NCI-H1417 treated with DMSO at 0.1 percent for 48 hours (cell line): ENCODE results near the gene MORC4.
A peak's percentile ranks its signal among the peaks of the same experiment; 100 is the strongest.
"Not testable (repeated sequence)": the region's sequence is repeated elsewhere in the genome, so short reads cannot be mapped to it uniquely, and the experiment has no call there.

ENCODE experiments used
- DNase-seq: peaks from one replicate; lab custom pipeline; 2025; lab: John Stamatoyannopoulos, UW

MORC4 gene

DNA sequence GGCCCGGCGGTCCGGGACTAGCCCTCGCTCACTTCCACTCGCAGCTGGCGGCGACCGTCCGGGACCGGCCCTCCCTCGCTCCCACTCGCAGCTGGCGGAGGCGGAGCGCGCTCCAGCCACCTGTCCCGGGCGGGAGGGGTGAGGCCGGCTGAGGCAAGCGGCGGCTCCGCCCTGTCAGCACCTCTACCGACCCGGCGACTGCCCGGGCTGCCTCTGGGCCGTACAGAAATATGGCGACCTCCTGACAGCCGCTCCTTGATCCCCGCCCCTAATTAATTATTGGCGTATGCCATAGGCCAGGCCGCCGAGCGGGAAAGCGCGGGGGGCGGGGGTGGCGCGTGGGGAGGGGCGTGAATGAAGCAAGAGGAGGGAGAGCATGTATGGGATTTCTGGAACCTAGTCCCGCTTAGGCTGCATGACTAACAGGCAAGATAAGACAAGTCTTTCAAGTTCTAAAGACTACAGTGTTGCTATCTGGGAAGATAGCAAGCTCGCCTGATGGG, at the start of gene MORC4:
Gene MORC4 (minus strand): TSS at position 200 of the 503 bp plus-strand sequence. CDS start 243 bp downstream, outside the sequence.
- DNase-seq = peak; percentile 23

DNA sequence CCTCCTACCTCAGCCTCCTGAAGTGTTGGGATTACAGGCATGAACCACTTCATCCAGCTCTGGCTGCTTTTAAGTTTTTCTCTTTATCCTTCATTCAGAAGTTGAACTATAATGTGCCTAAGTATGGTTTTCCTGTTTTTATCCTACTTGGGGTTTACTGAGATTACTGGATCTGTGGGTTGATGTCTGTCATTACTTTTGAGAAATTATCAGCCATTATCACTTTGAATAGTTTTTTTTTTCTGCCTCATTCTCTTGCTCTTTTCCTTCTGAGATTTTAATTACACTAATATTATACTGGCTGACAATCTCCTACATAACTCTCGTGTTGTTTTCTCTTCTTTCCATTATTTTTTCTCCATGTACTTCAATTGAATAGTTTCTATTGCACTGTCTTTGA, 47.6 kb upstream of the MORC4 start:
- no peak for DNase-seq

DNA sequence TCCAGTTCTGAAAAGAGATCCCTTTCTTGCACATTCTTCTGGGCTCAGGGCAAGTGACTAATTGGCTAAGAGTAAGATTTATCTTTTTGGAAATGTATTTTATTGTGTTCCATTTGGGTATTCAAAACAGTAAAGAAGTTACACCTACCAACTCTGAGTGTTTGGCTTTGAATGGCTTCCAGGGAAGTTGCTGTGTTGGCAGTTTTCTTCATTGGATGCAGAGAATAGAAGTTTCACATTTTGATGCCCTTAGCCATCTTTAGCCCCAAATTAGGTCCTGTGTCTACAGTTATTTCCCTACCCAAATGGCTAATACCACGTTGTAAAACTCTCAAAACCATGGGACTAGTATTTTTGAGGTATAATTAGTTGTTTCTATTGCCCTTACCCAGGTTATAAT, 29.7 kb upstream of the MORC4 start:
- no peak for DNase-seq

DNA sequence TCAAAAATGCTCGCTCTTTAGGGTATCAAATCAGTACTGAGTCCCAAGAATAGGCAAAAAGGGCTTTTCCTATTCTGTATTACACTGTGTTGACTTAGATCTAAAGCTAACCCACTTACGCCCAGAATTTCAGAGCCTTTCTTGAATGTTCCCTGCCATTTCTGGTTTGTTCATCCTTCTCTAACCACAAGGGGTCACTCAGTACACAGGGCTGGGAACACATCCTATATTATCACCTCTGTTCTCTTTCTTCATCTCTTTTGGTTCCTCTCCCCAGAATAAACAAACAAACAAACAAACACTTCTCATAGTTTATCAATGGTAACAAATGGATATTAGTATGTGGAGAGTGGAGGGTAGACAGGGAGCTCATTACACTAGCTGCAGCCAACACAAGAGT, 25.5 kb upstream of the MORC4 start:
- peak; percentile 14 for DNase-seq

DNA sequence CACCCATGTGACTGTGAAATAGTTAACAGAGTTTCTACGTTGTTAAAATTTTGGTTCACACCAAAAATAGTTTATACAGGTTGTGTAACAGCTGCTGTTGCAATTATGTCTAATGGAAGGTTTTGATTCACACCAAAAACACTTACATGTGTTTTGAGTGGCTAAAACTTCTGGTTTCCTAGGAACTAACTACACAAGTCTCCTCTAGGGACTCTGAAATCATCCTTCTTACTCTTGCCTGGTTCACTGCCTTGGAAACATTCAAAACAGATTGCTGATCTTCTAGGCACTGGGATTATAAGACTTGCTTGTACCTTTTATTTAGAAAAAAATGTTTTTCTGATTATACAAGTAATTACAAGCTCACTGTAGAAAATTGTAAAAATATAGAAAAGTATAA, 14.9 kb upstream of the MORC4 start:
- DNase-seq = no peak

DNA sequence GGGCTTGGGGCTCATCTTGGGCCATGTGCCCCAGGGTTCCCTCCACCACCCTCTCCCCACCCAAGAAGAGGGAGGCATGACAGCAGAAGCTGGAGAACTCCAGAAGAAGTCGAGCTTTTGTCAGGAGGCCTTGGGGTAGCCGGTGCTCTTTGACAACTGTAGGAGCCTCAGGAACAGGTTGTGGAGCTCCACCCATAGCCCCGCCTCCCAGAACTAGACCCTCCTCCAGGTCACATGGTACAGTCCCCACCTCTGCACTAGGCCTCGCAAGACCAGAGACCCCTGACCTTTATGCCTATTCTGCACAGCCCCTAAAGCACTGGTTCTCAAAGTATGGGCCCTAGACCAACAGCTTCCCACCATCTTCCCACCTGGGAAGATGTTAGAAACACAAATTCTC, 8.0 kb upstream of the MORC4 start:
- DNase-seq = no peak

DNA sequence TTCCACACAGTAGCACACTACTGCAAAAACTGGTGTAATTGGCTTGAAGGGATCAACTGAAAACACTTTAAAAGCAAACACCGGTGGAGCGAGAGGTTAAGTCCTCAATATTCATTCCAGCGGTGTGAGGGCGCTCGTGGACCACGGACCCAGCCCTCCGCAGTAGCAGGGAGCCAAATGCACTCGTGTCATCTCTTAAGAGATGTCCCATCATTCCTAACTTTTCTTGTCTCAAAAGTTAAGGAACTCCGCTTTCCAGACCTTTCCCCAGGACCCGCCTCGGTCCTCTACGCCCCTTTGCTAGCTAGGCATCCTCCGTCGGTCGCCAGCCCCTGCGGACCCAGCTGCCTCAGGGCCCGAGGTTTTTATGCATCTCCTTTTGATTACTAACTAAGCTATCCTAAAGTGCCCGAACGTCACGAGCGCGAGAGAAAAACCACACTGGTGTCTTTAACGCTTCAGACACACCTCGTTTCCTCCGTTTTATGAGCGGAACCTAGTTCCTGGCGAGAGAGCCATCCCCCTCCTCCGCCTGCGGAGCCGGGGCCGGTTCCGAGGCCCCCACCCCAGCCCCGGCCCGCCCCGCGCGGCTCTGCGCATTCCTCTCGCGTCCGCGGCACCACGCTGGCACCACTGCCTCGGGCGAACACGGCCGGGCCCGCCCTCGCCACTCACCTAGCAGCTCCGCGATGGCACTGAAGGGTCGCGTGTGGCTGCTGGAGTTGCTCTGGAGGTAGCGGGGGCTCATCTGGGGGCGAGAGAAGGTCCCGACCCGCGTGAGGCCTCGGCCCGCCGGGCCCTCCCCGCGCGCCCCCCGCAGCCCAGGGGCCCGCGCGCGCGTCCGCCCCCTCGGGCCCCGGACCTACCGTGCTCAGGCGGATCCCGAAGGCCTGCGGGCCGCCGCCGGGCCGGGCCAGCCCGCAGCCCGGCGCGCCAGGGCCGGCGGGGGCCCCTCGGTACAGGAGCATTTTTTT, 723 bp downstream of the MORC4 start:
- DNase-seq = no peak

DNA sequence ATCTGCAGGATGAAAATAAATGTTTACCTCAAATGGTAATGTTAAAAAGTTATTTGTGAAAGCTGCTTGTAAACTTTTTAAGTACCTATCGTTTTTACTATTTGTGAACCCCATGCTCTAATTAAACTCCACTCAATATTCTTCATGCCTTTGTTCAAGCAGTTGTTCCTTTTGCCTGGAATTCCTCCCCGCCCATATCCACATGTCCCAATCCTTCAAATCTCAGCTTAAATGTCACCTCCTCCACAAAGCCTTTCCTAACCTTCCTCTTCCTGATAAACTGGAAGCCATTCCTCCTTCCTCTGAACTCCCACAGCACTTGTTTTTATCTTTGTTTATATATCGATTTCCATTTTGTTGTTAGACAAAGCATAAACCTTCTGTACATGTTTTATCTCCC, 2.4 kb downstream of the MORC4 start:
- no peak for DNase-seq

DNA sequence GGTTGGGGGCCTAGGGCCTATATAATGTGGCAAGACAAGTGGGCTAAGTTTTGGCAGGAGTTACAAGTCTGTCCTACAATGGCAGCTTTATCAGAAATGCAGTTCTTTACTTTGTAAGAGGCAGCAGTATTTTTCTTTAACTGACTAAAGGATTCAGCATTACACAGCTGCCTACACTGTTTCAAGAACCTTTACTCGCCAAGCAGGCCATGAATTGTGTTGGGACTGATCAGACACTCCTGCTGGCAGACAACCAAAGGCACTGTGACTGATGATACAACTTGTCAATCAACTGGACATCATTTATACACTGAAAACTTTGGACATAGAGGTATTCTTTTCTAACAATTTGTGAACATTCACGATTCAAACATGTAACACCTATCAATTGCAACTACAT, 4.3 kb downstream of the MORC4 start:
- DNase-seq = no peak

DNA sequence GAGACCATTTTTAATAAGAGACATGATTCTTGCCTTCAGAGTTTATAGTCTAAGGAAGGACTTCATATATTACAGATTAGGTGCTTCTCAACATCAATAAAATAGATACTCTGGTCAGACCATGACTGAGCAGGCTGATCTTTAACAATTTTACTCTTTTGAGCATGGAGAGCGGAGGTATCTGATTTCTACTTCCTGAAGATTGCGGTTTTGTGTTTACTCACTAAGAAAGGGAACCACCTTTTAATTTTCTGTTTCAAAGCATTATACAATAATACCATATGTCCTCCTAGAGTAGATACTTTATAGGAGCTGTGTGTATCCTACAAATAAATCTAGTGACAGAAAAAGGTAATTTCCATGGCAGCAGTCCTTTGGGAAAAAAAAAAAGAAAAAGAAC, 12.5 kb downstream of the MORC4 start:
- no peak for DNase-seq

DNA sequence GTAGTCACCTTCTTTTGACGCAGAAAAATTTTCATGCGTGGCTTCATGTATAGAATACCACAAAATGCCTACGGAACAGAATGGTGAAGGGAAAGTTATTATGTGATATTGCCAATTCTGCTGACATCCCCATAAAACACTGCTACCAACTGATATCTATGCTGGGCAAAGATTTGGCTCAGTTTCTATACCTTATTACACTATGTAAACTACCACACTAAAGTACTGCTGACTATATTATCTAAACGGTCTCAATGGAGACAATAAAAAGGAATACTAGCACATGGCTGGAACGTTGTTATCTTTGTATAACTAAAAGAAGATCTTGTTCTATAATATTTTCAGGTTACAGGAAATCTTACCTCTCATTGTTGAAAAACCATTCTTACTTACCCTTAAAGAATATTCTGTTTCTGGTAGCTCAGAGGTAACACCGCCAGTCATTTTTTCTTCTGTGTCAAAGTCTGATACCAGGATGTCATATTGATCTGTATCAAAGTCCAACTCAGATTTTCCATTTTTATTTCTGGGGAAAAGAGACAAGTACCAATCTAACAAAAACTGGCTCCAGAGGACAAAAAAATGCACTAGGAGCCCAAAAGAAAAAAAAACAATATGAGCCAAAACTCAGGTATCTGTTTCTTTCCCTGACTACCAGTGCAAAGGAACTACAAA, 18.9 kb downstream of the MORC4 start:
- no peak for DNase-seq

DNA sequence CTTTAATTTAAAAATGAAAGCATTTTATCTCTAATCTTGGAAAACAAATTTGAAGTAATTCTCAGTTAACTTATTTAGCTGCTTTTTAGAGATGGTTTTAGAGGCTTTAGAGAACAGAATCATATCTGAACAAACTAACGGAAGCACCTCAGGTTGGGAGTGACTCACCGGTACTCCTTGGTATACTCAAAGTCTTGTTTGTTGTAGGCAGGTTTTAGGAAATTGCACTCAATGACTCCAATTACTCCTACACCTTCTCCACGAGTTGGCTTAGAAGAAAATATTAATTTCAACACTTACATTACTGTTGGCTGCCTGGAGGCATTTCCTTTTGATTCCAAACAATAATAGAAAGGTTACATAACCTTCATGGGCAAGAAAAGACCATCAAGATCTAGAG, 23.6 kb downstream of the MORC4 start:
- DNase-seq = no peak

DNA sequence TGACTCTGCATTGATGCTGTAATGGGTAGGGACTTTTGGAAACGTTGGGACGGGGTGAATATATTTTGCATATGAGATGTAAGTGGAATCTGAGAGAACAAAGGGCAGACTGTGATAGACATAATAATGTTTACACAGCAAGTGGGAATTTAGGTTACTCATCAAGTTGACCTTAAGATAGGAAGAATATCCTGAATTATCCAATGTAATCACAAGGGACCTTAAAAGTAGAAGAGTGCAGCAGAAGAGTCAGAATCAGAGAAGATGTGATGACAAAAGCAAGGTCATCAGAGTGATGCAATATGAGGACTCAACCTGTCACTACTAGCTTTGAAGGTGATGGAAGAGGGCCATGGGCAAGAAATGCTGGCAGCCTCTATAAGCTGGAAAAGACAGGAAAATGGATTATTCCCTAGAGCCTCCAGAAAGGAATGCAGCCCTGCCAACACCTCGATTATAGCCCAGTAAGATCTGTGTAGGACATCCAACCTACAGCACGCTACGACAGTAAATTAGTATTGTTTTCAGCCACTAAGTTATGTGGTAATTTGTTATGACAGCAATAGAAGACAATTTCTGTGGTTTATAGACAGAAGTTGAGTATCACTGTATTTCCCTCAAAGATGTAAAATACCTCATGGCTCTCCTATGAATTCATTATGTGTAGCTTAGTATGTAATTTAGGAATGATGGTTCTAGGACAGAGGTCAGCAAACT, 26.4 kb downstream of the MORC4 start:
- DNase-seq = no peak

DNA sequence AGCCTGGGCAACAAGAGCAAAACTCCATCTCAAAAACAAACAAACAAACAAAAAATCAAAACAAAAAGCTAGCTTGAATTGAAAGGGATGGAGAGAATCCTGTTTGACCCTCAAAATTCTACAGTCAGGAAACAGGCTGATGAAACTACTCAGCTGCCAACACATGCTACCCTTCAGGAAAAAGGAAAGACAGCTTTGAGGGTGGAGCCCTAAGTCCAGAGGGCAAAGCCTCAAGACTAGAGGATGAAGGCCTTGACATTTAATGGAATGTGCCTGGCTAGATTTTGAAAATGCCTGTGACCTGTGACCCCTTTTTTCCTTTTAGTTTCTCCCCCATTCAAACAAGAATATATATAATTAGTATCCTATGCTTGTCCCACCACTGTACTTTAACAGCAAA, 27.1 kb downstream of the MORC4 start:
- no peak for DNase-seq

DNA sequence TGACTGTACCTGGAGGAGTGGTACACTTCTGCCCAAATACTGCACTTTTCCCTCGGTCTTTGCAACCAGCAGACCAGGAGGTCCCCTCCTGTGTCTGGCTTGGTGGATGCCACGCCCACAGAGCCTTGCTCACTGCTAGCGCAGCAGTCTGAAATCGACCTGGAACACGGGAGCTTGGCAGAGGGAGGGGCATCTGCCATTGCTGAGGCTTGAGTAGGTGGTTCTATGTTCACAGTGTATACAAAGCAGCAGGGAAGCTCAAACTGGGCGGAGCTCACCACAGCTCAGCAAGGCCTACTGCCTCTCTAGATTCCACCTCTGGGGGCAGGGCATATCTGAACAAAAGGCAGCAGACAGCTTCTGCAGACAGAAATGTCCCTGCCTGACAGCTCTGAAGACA, 33.5 kb downstream of the MORC4 start:
- not testable (repeated sequence) for DNase-seq

DNA sequence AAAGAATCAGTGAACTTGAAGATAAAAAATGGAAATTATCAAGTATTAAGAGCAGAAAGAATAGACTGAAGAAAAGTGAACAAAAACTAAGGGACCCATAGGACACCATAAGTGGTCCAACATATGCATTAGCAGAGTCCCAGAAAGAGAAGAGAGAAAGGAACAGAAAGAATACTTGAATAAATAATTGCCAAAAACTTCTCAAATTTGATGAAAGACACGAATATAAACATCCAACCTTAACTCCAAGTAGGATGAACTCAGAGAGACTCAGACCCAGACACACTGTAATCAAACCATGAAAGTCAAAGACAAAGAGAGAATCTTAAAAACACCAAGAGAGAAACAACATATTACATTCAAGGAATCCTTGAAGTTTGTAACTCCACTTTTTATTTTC, 35.7 kb downstream of the MORC4 start:
- no peak for DNase-seq

DNA sequence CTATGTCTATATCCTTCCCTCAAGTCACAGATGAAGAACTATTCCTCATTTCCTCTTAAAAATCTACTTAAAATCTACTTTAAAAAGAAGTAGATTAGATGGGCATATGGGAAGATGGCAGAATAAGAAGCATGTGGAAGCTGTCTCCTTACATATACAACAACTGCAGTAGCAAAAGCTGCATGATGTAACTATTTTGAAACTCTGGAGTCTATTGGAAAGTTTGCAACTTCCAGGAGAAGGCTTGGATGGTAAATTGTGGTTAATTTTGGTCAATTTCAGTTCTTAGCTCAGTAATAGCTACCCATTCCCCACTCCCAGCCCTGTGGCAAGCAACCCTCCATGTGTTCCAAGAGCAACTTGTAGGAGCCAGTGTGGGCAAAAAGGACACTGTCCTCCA, 36.9 kb downstream of the MORC4 start:
- DNase-seq = no peak

DNA sequence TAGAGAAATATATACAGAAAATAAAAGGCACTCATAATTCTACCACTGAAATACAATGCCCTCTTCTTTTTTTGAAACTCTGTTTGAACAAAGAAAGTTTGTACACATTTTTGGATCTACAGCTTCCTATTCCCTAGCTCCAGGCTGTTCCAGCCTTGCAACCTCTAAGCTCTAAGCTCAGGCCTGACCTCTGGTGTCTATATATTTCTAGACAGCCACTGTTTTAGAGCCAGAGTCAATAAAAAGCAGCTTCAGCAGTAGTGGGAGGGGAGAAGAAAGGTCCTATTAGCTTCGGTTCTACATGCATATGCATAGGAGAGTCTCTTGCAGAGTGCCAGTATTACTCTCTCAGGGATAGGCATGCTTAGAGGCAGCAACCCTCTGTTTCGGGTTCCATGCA, 40.1 kb downstream of the MORC4 start:
- DNase-seq = no peak

DNA sequence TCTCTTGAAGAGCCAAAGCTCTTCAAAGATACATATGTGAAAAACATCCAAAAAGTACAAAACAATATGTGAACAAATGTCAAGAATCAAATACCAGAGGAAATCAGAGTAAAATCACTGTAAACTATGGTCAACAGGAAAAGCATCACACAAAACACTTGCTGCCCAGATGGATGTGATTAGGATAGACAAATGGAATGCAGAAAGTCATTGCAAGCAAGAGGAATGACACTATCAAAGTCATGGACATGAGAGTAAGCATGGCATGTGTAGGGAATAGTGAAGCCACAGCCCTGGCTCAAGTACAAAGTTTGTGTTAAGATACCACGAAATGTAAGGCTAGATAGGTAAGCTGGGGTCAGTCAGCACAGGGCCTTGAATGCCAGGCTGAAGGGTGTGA, 42.2 kb downstream of the MORC4 start:
- DNase-seq = no peak

DNA sequence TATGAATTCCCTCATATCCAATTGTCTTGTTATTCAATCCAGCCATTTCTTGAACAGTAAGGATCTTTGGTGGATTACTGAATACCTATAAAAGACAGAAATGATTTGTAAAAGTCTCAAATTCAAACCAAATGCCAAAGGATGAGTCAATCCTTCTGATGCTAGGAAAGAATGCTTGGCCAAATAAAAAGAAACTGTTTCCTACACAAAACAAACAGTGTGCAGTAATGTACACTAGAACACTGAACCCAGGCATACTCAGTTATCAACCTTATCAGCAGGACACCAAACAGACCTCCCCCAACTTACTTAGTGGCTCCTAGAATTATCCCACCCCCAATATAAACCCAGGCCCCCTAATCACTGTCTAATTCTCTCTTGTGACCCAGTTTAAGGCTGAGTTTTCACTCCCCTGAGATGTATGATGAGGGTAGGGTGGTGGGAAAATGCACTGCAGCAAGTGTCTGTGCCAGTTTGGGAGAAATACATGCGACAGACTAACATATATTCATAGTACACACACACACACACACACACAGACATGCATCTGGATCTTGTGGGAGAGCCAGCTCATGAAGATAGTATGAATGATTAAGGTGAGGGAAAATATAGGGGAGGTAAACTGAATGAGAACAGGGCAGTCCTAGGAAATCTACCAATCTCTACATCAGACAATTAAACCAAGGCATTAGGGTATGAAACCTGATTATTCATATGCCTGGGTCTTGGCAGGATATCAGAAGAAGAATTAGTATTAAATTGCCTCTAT, 44.8 kb downstream of the MORC4 start:
- no peak for DNase-seq

DNA sequence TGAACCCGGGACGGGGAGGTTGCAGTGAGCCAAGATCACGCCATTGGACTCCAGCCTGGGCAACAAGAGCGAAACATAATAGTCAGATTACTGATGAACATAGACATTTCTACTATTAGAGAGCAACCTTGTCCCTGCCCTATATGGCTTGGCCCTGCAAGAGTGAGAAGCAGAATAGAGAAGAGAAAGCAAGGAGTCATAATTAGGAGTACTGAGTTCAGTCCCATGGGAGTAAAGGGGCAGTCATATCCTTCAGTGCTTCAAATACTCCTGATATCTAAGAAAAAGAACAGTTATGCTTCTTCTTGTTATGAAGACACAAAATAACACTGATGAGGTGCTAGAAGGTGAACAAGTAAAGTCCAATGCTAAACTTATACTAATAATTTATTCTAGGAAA, 46.0 kb downstream of the MORC4 start:
- no peak for DNase-seq

DNA sequence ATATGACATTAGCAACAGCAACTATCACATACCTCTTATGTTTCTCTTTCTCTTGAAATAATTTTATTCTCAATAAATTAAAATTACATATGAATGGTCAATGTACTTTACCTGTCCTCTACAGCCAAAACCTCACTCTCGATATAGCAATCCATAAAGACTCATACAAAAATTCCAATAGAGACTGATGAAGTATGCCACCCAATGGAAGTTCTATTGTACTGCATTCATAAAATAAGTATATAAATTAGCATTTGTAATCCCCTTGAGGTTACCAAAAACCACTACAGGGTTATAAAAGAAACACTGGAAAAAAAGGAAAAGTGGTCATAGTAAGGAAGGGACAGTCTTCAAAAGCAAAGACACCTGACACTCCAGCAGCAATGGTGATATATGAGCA, 47.0 kb downstream of the MORC4 start:
- DNase-seq = no peak
